WERI-Rb-1 (cell line): ENCODE data around the gene CCND1.
A peak's percentile ranks its signal among the peaks of the same experiment; 100 is the strongest.

ENCODE experiments used
- DNase-seq: peaks from one replicate; pipeline ENCODE4 v3.0.0-alpha.2; 2020
- H3K27ac ChIP-seq: fragments of 250-450 bp; sonication (Bioruptor Pico); 2 replicates; pipeline ENCODE4 v1.5.1; 2020; ENCODE audit warnings: mild to moderate bottlenecking, moderate library complexity
- H3K27me3 ChIP-seq: fragments of 250-450 bp; sonication (Bioruptor Pico); 2 replicates; pipeline ENCODE4 v1.5.1; 2021; ENCODE audit warnings: mild to moderate bottlenecking, low read depth, moderate library complexity; ENCODE audit not compliant: insufficient read depth, severe bottlenecking
- H3K36me3 ChIP-seq: fragments of 250-450 bp; sonication (Bioruptor Pico); 2 replicates; pipeline ENCODE4 v1.5.1; 2020; ENCODE audit warnings: mild to moderate bottlenecking, moderate library complexity
- H3K4me3 ChIP-seq: 2 replicates; pipeline ENCODE4 v1.5.1; 2011; ENCODE audit warnings: low read depth, mild to moderate bottlenecking, control low read depth, low read length
- H3K9me3 ChIP-seq: fragments of 250-450 bp; sonication (Bioruptor Pico); 2 replicates; pipeline ENCODE4 v1.5.1; 2021; ENCODE audit warnings: mild to moderate bottlenecking, moderate library complexity; ENCODE audit not compliant: severe bottlenecking
- CTCF ChIP-seq: IDR thresholded peaks from 2 replicates; pipeline ENCODE4 v1.5.1; 2011; ENCODE audit warnings: low read depth, mild to moderate bottlenecking, control low read depth, inconsistent platforms, low read length

Gene CCND1

GRCh38 chr11:69674886-69675714, 34.1 kb downstream of the CCND1 start, which contains the start of gene LTO1:
Gene LTO1, minus strand, starts transcription at chr11:69675353. Its CDS starts 114 bp downstream, at chr11:69675239.
- H3K36me3 ChIP-seq: peaks cover 18% of the 10 kb centered on the region
- H3K27ac ChIP-seq: peak within 1 kb of the TSS; percentile 82
- peak within 1 kb of the TSS; percentile 87 for H3K4me3 ChIP-seq
- H3K9me3 ChIP-seq: no peaks in the 10 kb centered on the region
- TF ChIP-seq CTCF: no peak
- no peaks in the 10 kb centered on the region for H3K27me3 ChIP-seq
- DNase-seq: peak; percentile 93

GRCh38 chr11:69677749-69678148, 36.8 kb downstream of the CCND1 start:
- no peaks in the 10 kb centered on the region for H3K27me3 ChIP-seq
- no peak overlapping the region for H3K27ac ChIP-seq
- no peak for TF ChIP-seq CTCF
- no peak for DNase-seq
- H3K36me3 ChIP-seq: peaks cover 6% of the 10 kb centered on the region
- no peak overlapping the region for H3K4me3 ChIP-seq
- no peaks in the 10 kb centered on the region for H3K9me3 ChIP-seq

DNA sequence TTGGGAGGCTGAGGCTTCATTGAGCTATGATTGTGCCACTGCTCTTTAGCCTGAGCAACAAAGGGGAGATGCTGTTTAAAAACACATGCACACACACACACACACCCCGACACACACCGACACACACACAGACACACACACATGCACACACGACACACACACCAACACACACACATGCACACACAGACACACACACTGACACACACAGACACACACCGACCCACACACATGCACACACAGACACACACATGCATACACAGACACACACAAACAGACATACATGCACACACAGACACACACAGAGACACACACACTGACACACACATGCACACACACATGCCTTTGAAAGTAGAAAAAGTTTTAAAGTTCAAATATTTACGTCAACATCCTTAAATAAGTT, 39.7 kb downstream of the CCND1 start:
- Histone ChIP-seq H3K36me3 (no peaks in the 10 kb centered on the region), H3K9me3 (no peaks in the 10 kb centered on the region), H3K27ac (no peak overlapping the region), H3K4me3 (no peak overlapping the region), H3K27me3 (peaks cover 5% of the 10 kb centered on the region)
- no peak for DNase-seq
- no peak for TF ChIP-seq CTCF

- no peak for TF ChIP-seq CTCF
- Histone ChIP-seq H3K36me3 (no peaks in the 10 kb centered on the region), H3K27me3 (peaks cover 5% of the 10 kb centered on the region), H3K4me3 (no peak overlapping the region), H3K27ac (no peak overlapping the region), H3K9me3 (no peaks in the 10 kb centered on the region)
- no peak for DNase-seq
Observed at GRCh38 chr11:69682221-69682620, 41.3 kb downstream of the CCND1 start.

DNA sequence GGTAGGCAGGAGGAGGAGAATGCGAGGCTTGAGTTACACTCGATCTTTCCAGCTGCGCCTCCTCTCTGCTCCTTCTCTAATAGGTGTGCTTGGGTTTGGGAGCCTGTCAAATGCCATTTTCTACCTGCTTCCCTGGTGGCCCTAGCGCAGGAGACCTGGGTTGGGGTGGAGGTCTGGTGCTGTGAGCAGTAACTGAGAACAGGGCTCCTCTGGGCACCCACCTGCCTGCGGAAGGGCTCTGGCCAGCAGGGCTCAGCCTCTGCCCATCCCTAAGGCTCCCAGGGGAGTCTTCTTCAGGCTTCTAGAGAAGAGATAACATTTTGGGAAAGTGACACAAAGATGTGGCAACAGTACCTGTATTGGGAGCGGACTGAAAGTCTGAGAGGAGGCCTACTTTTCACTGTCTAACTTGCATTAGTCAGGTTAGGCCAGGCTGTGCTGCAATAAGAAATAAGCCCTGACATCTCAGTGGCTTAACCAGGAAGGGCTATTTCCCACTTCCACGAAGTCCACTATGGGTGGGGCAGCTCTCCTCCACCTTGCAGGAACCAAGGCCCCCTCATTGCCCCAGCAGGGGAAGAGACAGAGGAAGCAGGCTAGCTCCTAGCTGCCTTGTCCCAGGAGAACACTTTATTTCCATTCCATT, 41.8 kb downstream of the CCND1 start:
- no peak overlapping the region for H3K27ac ChIP-seq
- H3K27me3 ChIP-seq: peaks cover 5% of the 10 kb centered on the region
- no peaks in the 10 kb centered on the region for H3K9me3 ChIP-seq
- DNase-seq: no peak
- H3K36me3 ChIP-seq: no peaks in the 10 kb centered on the region
- no peak overlapping the region for H3K4me3 ChIP-seq
- no peak for TF ChIP-seq CTCF
